Measurements from ENCODE around the gene TPGS2. TPM values are rescaled to one million over a fixed set of nuclear protein-coding genes. Genes with fewer than 3 reads are reported as not detected.
A peak's percentile ranks its signal among the peaks of the same experiment; 100 is the strongest.

TPGS2 gene
- polyA plus RNA-seq, 1 of the 3 experiments (the other 2 are of a cell fraction), result 235 TPM

GRCh38 chr18:36757081-36757480, 71.7 kb downstream of the TPGS2 start:
- peaks cover 12 to 13% of the 10 kb centered on the region in 2 experiments; a peak in 2 of 4 replicates for H3K4me1 ChIP-seq (ENCODE audit: control insufficient read depth in 1 of 2, insufficient read depth in 2 of 2, low read depth in 1 of 2, low read length in 1 of 2)
- H3K9me2 ChIP-seq, result no peaks in the 10 kb centered on the region
- H3K36me3 ChIP-seq (replicated peaks in 1 of 2; ENCODE audit: control insufficient read depth in 1 of 2, insufficient read depth in 2 of 2, low read length in 1 of 2), result peaks cover 0 to 6% of the 10 kb centered on the region in 2 experiments
- H3K27ac ChIP-seq (ENCODE audit: low read depth in 2 of 2, low read length in 1 of 2), result peak overlapping the region in 1 of 2 experiments; percentile 47; a peak in 2 of 4 replicates
- H3K27me3 ChIP-seq (ENCODE audit: insufficient read depth), result no peaks in the 10 kb centered on the region
- DNase-seq, result peak; percentile 76
- H4K20me1 ChIP-seq (ENCODE audit: insufficient read depth), result no peaks in the 10 kb centered on the region
- H3K79me2 ChIP-seq (ENCODE audit: insufficient read depth), result no peaks in the 10 kb centered on the region
- H3F3A ChIP-seq (replicated peaks; ENCODE audit: insufficient read depth), result no peaks in the 10 kb centered on the region
- H3K9me3 ChIP-seq, result no peaks in the 10 kb centered on the region
- POLR2A ChIA-PET, result no interaction called here
- TF ChIP-seq RAD21 (IDR thresholded peaks at IDR 0.05; ENCODE audit: low read length), result peak; percentile 96
- TF ChIP-seq FOSL2 (IDR thresholded peaks at IDR 0.05; ENCODE audit: borderline replicate concordance, low read depth), result no peak
- peak; percentile 88 for TF ChIP-seq SMC3 (IDR thresholded peaks at IDR 0.05; ENCODE audit: low read depth, low read length)
- TF ChIP-seq RCOR1 (IDR thresholded peaks at IDR 0.05; ENCODE audit: low read length), result no peak
- TF ChIP-seq POLR2AphosphoS5 (IDR thresholded peaks at IDR 0.05; ENCODE audit: low read depth, low read length), result no peak
- TF ChIP-seq SIN3A (IDR thresholded peaks at IDR 0.05; ENCODE audit: borderline replicate concordance, low read depth, low read length), result no peak
- TF ChIP-seq ELF1 (IDR thresholded peaks at IDR 0.05), result no peak
- TF ChIP-seq USF1 (IDR thresholded peaks at IDR 0.05; ENCODE audit: borderline replicate concordance, low read depth), result no peak
- TF ChIP-seq EP300 (IDR thresholded peaks at IDR 0.05; ENCODE audit: borderline replicate concordance in 1 of 2, low read depth in 1 of 2, low read length in 1 of 2), result no peak
- peak; percentile 85 for TF ChIP-seq CTCF (IDR thresholded peaks at IDR 0.05)
- no peak overlapping the region for H3K4me3 ChIP-seq (ENCODE audit: low read depth in 2 of 2, low read length in 1 of 2)
- H2AFZ ChIP-seq (ENCODE audit: low read depth), result no peak overlapping the region
- H3K9ac ChIP-seq, result no peak overlapping the region
- H3K4me2 ChIP-seq, result no peak overlapping the region
- CTCF ChIA-PET, result interaction anchor here (0.6 to 3.8 kb wide), 19 partner anchors 10 to 732 kb away, joined by 3 to 59 read pairs (median 3); no protein-coding TSS in a partner anchor
- 23% methylated on average over 1 of the region's 1 CpG for WGBS (ENCODE audit: low lambda C conversion rate)

- no peak overlapping the region for H3K4me3 ChIP-seq (ENCODE audit: low read depth in 2 of 2, low read length in 1 of 2)
- TF ChIP-seq SIN3A (IDR thresholded peaks at IDR 0.05; ENCODE audit: borderline replicate concordance, low read depth, low read length) (no peak), GABPA (IDR thresholded peaks at IDR 0.05; ENCODE audit: low read depth) (no peak), FOXM1 (IDR thresholded peaks at IDR 0.05; ENCODE audit: low read depth) (no peak), USF1 (IDR thresholded peaks at IDR 0.05; ENCODE audit: borderline replicate concordance, low read depth) (no peak), EP300 (IDR thresholded peaks at IDR 0.05; ENCODE audit: borderline replicate concordance in 1 of 2, low read depth in 1 of 2, low read length in 1 of 2) (no peak), RCOR1 (IDR thresholded peaks at IDR 0.05; ENCODE audit: low read length) (no peak)
- H2AFZ ChIP-seq (ENCODE audit: low read depth), result no peak overlapping the region
- no peaks in the 10 kb centered on the region for H3K9me2 ChIP-seq
- H3K36me3 ChIP-seq (replicated peaks in 1 of 2; ENCODE audit: control insufficient read depth in 1 of 2, insufficient read depth in 2 of 2, low read length in 1 of 2), result peaks cover 0 to 6% of the 10 kb centered on the region in 2 experiments
- H3K27ac ChIP-seq (ENCODE audit: low read depth in 2 of 2, low read length in 1 of 2), result no peak overlapping the region; a peak in 2 of 4 replicates
- 78% methylated on average over 4 of the region's 4 CpGs for WGBS (ENCODE audit: low lambda C conversion rate)
- H3K9me3 ChIP-seq, result no peaks in the 10 kb centered on the region
- no peaks in the 10 kb centered on the region for H3F3A ChIP-seq (replicated peaks; ENCODE audit: insufficient read depth)
- ChIA-PET POLR2A (no interaction called here), CTCF (interaction anchor here (0.6 to 3.8 kb wide), 4 partner anchors 64 to 285 kb away, joined by 3 to 59 read pairs (median 6); no protein-coding TSS in a partner anchor)
- DNase-seq, result no peak
- peaks cover 12 to 13% of the 10 kb centered on the region in 2 experiments; a peak in 2 of 4 replicates for H3K4me1 ChIP-seq (ENCODE audit: control insufficient read depth in 1 of 2, insufficient read depth in 2 of 2, low read depth in 1 of 2, low read length in 1 of 2)
- H3K9ac ChIP-seq, result no peak overlapping the region
- no peaks in the 10 kb centered on the region for H3K27me3 ChIP-seq (ENCODE audit: insufficient read depth)
- no peaks in the 10 kb centered on the region for H4K20me1 ChIP-seq (ENCODE audit: insufficient read depth)
- H3K79me2 ChIP-seq (ENCODE audit: insufficient read depth), result no peaks in the 10 kb centered on the region
- no peak overlapping the region for H3K4me2 ChIP-seq
These were observed 72.6 kb downstream of the TPGS2 start for GRCh38 chr18:36756242-36756641.

Data from SK-N-SH (cell line).